Muscle layer of duodenum (tissue), 2 donors: ENCODE measurements around the gene POLDIP3.
"Not testable (repeated sequence)": the region's sequence is repeated elsewhere in the genome, so short reads cannot be mapped to it uniquely, and the experiment has no call there.

ENCODE experiments used
- H3K27ac ChIP-seq: one replicate; pipeline ENCODE4 v1.7.0; 2013; ENCODE audit warnings: mild to moderate bottlenecking, low read length
- H3K27me3 ChIP-seq: one replicate; pipeline ENCODE4 v1.7.0; 2013; ENCODE audit warnings: low read depth, mild to moderate bottlenecking, control low read depth, low read length
- H3K36me3 ChIP-seq, 2 donors: one replicate each; pipeline ENCODE4 v1.7.0; 2013; ENCODE audit warnings: low read length in 2 of 2, control low read depth in 1 of 2, mild to moderate bottlenecking in 1 of 2; ENCODE audit not compliant: insufficient read depth in 2 of 2, control insufficient read depth in 1 of 2
- H3K4me1 ChIP-seq, 2 donors: one replicate each; pipeline ENCODE4 v1.7.0; 2013; ENCODE audit warnings: low read length in 2 of 2, mild to moderate bottlenecking in 2 of 2, control low read depth in 1 of 2, moderate library complexity in 1 of 2; ENCODE audit not compliant: insufficient read depth in 2 of 2, control insufficient read depth in 1 of 2
- H3K4me3 ChIP-seq, 2 donors: one replicate each; pipeline ENCODE4 v1.7.0; 2013; ENCODE audit warnings: low read length in 2 of 2, low read depth in 1 of 2, mild to moderate bottlenecking in 1 of 2
- H3K9me3 ChIP-seq, 2 donors: one replicate each; pipeline ENCODE4 v1.7.0; 2013; ENCODE audit warnings: low read length in 2 of 2, control low read depth in 1 of 2, mild to moderate bottlenecking in 1 of 2; ENCODE audit not compliant: control insufficient read depth in 1 of 2
- donor health status: healthy.

The POLDIP3 gene

DNA sequence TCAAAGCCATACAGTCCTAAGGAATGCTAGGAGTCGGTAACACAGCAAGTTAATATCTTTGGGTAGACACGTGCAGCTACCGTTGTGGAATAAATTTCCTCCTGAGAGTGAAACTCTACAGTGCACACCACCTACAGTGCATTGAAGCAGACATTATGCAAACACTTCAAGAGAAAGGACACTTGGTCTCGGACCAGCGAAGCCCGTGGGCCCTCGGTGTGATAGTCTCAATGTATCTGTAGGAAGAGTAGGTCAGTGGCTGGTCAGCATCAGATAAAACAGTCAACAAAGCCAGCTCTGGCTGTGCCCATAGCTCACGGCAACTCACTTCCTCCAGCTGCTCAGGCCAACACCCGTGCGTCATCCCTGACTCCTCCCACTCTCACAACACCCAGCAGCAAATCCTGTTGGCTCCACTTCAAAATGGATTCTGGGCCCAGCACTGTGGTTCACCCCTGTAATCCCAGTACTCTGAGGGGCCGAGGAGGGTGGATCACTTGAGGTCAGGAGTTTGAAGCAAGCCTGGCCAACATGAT is 75.4 kb downstream of the POLDIP3 start:
- H3K27me3 ChIP-seq, H3K4me3 ChIP-seq, H3K36me3 ChIP-seq, H3K27ac ChIP-seq, H3K4me1 ChIP-seq, H3K9me3 ChIP-seq: not testable (repeated sequence)

- H3K9me3 ChIP-seq, H3K4me3 ChIP-seq, H3K36me3 ChIP-seq, H3K27ac ChIP-seq, H3K27me3 ChIP-seq, H3K4me1 ChIP-seq: not testable (repeated sequence)
These were observed 77.4 kb downstream of the POLDIP3 start for GRCh38 chr22:42537199-42537831.

DNA sequence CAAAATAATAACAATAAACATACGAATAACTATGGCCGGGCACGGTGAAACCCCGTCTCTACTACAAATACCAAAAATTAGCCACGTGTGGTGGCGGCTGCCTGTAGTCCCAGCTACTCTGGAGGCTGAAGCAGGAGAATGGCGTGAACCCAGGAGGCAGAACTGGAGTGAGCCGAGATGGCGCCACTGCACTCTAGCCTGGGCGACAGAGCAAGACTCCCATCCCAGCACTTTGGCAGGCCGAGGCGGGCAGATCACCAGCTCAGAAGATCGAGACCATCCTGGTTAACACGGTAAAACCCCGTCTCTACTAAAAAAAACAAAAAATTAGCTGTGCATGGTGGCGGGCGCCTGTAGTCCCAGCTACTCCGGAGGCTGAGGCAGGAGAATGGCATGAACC is 78.0 kb downstream of the POLDIP3 start:
- not testable (repeated sequence) for H3K4me1 ChIP-seq, H3K4me3 ChIP-seq, H3K36me3 ChIP-seq, H3K27ac ChIP-seq, H3K27me3 ChIP-seq, H3K9me3 ChIP-seq

GRCh38 chr22:42536166-42536565 is 78.5 kb downstream of the POLDIP3 start:
- no peak overlapping the region for H3K27ac ChIP-seq

DNA sequence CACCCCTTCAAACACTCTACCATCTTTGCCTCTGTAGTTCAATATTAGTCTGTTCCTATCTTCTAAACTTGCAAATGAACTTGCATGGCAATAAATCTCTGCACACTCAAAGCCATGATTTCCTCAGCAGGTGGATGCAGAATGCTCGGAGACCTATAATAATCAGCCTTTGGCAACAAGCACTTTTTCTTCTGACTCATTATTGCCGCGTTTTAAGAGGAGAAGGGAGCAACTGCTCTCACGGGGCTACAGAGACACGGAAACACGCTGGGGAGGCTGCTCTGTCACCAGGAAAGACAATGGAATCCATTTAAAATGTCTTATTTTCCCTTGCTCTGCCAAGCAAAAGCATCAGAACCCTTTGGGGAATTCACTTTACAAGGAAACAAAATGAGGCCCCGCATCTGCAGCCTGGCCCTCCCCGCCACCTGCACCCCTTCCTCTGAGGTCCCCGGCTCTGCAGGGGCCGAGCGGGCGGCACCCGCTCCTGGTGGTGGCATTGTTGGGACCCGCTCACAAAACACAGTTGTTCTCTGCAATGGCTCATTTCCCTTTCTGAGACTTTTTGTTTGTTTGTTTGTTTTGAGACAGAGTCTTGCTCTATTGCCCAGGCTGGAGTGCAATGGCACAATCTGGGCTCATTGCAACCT is 79.5 kb downstream of the POLDIP3 start:
- H3K36me3 ChIP-seq, H3K9me3 ChIP-seq, H3K27me3 ChIP-seq, H3K27ac ChIP-seq, H3K4me1 ChIP-seq, H3K4me3 ChIP-seq: not testable (repeated sequence)

More at GRCh38 chr22:42536166-42536565, 78.5 kb downstream of the POLDIP3 start:
- H3K4me3 ChIP-seq, result no peak overlapping the region
- no peaks in the 10 kb centered on the region for H3K9me3 ChIP-seq
- H3K36me3 ChIP-seq, result no peaks in the 10 kb centered on the region
- no peaks in the 10 kb centered on the region for H3K27me3 ChIP-seq
- no peaks in the 10 kb centered on the region for H3K4me1 ChIP-seq
